Measurements from ENCODE around the gene OR6B2.

The OR6B2 gene

GRCh38 chr2:239991689-239992314 lies 38.4 kb downstream of the OR6B2 start:
- Histone ChIP-seq H3K14ac (ENCODE audit: low read length) (no peak overlapping the region), H3K27me3 (ENCODE audit: insufficient read depth, low read length) (no peaks in the 10 kb centered on the region), H3K79me2 (ENCODE audit: control insufficient read depth, insufficient read depth, low read length, poor library complexity) (no peaks in the 10 kb centered on the region), H3K4ac (ENCODE audit: low read depth, low read length) (no peak overlapping the region), H4K91ac (ENCODE audit: low read depth, low read length) (no peak overlapping the region), H2BK12ac (ENCODE audit: low read length) (no peak overlapping the region), H2BK5ac (ENCODE audit: low read depth, low read length, poor library complexity) (no peak overlapping the region), H2BK120ac (ENCODE audit: insufficient read depth, low read length, poor library complexity) (no peak overlapping the region), H4K8ac (ENCODE audit: low read depth, low read length) (no peak overlapping the region), H3K9me3 (ENCODE audit: insufficient read depth, low read depth, low read length) (no peaks in the 10 kb centered on the region), H4K12ac (ENCODE audit: low read depth, low read length) (no peak overlapping the region), H2AK5ac (ENCODE audit: low read length) (no peak overlapping the region), H3K79me1 (ENCODE audit: low read length) (no peaks in the 10 kb centered on the region), H3K18ac (ENCODE audit: low read length) (no peak overlapping the region), H3K27ac (ENCODE audit: low read depth, low read length) (no peak overlapping the region), H3K9ac (ENCODE audit: low read length) (no peak overlapping the region), H3K4me1 (ENCODE audit: control insufficient read depth in 1 of 2, insufficient read depth in 2 of 2, low read length in 2 of 2) (no peaks in the 10 kb centered on the region), H3K36me3 (ENCODE audit: control insufficient read depth in 1 of 2, insufficient read depth in 2 of 2, low read length in 2 of 2) (peaks cover 21 to 33% of the 10 kb centered on the region in 2 experiments), H3K4me3 (ENCODE audit: low read depth, low read length) (no peak overlapping the region), H2AFZ (ENCODE audit: insufficient read depth, low read length, poor library complexity) (no peak overlapping the region), H3K4me2 (ENCODE audit: low read length) (no peak overlapping the region), H3K23ac (ENCODE audit: low read length) (no peak overlapping the region)
- no CpG with 5 or more reads among the region's 3 CpGs for WGBS (ENCODE audit: extremely low coverage, insufficient coverage, insufficient read length)
- peak; percentile 14 to 77 for DNase-seq

GRCh38 chr2:239990966-239991365 lies 39.3 kb downstream of the OR6B2 start:
- H3K79me2 ChIP-seq (ENCODE audit: control insufficient read depth, insufficient read depth, low read length, poor library complexity): no peaks in the 10 kb centered on the region
- no peak overlapping the region for H3K27ac ChIP-seq (ENCODE audit: low read depth, low read length)

GRCh38 chr2:239985356-239985755 lies 44.9 kb downstream of the OR6B2 start:
- no peaks in the 10 kb centered on the region for H3K9me3 ChIP-seq (ENCODE audit: insufficient read depth, low read depth, low read length)
- no peak overlapping the region for H4K12ac ChIP-seq (ENCODE audit: low read depth, low read length)
- H3K4ac ChIP-seq (ENCODE audit: low read depth, low read length): no peak overlapping the region
- H3K4me3 ChIP-seq (ENCODE audit: low read depth, low read length): no peak overlapping the region
- no peak overlapping the region for H2BK120ac ChIP-seq (ENCODE audit: insufficient read depth, low read length, poor library complexity)
- no peak overlapping the region for H2AK5ac ChIP-seq (ENCODE audit: low read length)
- H3K14ac ChIP-seq (ENCODE audit: low read length): no peak overlapping the region
- H3K23ac ChIP-seq (ENCODE audit: low read length): no peak overlapping the region
- no peak overlapping the region for H3K18ac ChIP-seq (ENCODE audit: low read length)
- DNase-seq: no peak
- no peak overlapping the region for H3K4me2 ChIP-seq (ENCODE audit: low read length)
- H3K27me3 ChIP-seq (ENCODE audit: insufficient read depth, low read length): no peaks in the 10 kb centered on the region
- H2BK5ac ChIP-seq (ENCODE audit: low read depth, low read length, poor library complexity): no peak overlapping the region
- H3K79me2 ChIP-seq (ENCODE audit: control insufficient read depth, insufficient read depth, low read length, poor library complexity): no peaks in the 10 kb centered on the region
- no peak overlapping the region for H4K91ac ChIP-seq (ENCODE audit: low read depth, low read length)
- H4K8ac ChIP-seq (ENCODE audit: low read depth, low read length): no peak overlapping the region
- no peak overlapping the region for H3K27ac ChIP-seq (ENCODE audit: low read depth, low read length)
- no peak overlapping the region for H2BK12ac ChIP-seq (ENCODE audit: low read length)
- peaks cover 35 to 39% of the 10 kb centered on the region in 2 experiments for H3K36me3 ChIP-seq (ENCODE audit: control insufficient read depth in 1 of 2, insufficient read depth in 2 of 2, low read length in 2 of 2)
- H2AFZ ChIP-seq (ENCODE audit: insufficient read depth, low read length, poor library complexity): no peak overlapping the region
- no CpG with 5 or more reads among the region's 5 CpGs for WGBS (ENCODE audit: extremely low coverage, insufficient coverage, insufficient read length)
- no peak overlapping the region for H3K9ac ChIP-seq (ENCODE audit: low read length)
- no peaks in the 10 kb centered on the region for H3K79me1 ChIP-seq (ENCODE audit: low read length)
- H3K4me1 ChIP-seq (ENCODE audit: control insufficient read depth in 1 of 2, insufficient read depth in 2 of 2, low read length in 2 of 2): no peaks in the 10 kb centered on the region

More at GRCh38 chr2:239990966-239991365, 39.3 kb downstream of the OR6B2 start:
- no peak overlapping the region for H3K4me3 ChIP-seq (ENCODE audit: low read depth, low read length)
- no peak overlapping the region for H3K9ac ChIP-seq (ENCODE audit: low read length)
- H3K27me3 ChIP-seq (ENCODE audit: insufficient read depth, low read length): no peaks in the 10 kb centered on the region
- no peaks in the 10 kb centered on the region for H3K79me1 ChIP-seq (ENCODE audit: low read length)
- no peak for DNase-seq
- H4K91ac ChIP-seq (ENCODE audit: low read depth, low read length): no peak overlapping the region
- no peaks in the 10 kb centered on the region for H3K4me1 ChIP-seq (ENCODE audit: control insufficient read depth in 1 of 2, insufficient read depth in 2 of 2, low read length in 2 of 2)
- H4K8ac ChIP-seq (ENCODE audit: low read depth, low read length): no peak overlapping the region
- no peak overlapping the region for H2BK120ac ChIP-seq (ENCODE audit: insufficient read depth, low read length, poor library complexity)
- H3K9me3 ChIP-seq (ENCODE audit: insufficient read depth, low read depth, low read length): no peaks in the 10 kb centered on the region
- H3K4ac ChIP-seq (ENCODE audit: low read depth, low read length): no peak overlapping the region
- H3K18ac ChIP-seq (ENCODE audit: low read length): no peak overlapping the region
- no peak overlapping the region for H2AFZ ChIP-seq (ENCODE audit: insufficient read depth, low read length, poor library complexity)
- no peak overlapping the region for H2BK5ac ChIP-seq (ENCODE audit: low read depth, low read length, poor library complexity)
- no peak overlapping the region for H4K12ac ChIP-seq (ENCODE audit: low read depth, low read length)
- WGBS (ENCODE audit: extremely low coverage, insufficient coverage, insufficient read length): no CpG with 5 or more reads among the region's 14 CpGs
- no peak overlapping the region for H3K14ac ChIP-seq (ENCODE audit: low read length)
- no peak overlapping the region for H3K4me2 ChIP-seq (ENCODE audit: low read length)
- H3K36me3 ChIP-seq (ENCODE audit: control insufficient read depth in 1 of 2, insufficient read depth in 2 of 2, low read length in 2 of 2): peaks cover 23 to 37% of the 10 kb centered on the region in 2 experiments
- no peak overlapping the region for H3K23ac ChIP-seq (ENCODE audit: low read length)
- H2AK5ac ChIP-seq (ENCODE audit: low read length): no peak overlapping the region
- H2BK12ac ChIP-seq (ENCODE audit: low read length): no peak overlapping the region

GRCh38 chr2:239984421-239985194 lies 45.6 kb downstream of the OR6B2 start:
- Histone ChIP-seq H2BK5ac (ENCODE audit: low read depth, low read length, poor library complexity) (no peak overlapping the region), H3K4me3 (ENCODE audit: low read depth, low read length) (no peak overlapping the region), H2BK12ac (ENCODE audit: low read length) (no peak overlapping the region), H3K4me1 (ENCODE audit: control insufficient read depth in 1 of 2, insufficient read depth in 2 of 2, low read length in 2 of 2) (no peaks in the 10 kb centered on the region), H3K4ac (ENCODE audit: low read depth, low read length) (no peak overlapping the region), H2BK120ac (ENCODE audit: insufficient read depth, low read length, poor library complexity) (no peak overlapping the region), H3K9ac (ENCODE audit: low read length) (no peak overlapping the region), H2AK5ac (ENCODE audit: low read length) (no peak overlapping the region), H4K8ac (ENCODE audit: low read depth, low read length) (no peak overlapping the region), H3K79me1 (ENCODE audit: low read length) (no peaks in the 10 kb centered on the region), H3K36me3 (ENCODE audit: control insufficient read depth in 1 of 2, insufficient read depth in 2 of 2, low read length in 2 of 2) (peaks cover 35 to 39% of the 10 kb centered on the region in 2 experiments), H3K14ac (ENCODE audit: low read length) (no peak overlapping the region), H4K12ac (ENCODE audit: low read depth, low read length) (no peak overlapping the region), H4K91ac (ENCODE audit: low read depth, low read length) (no peak overlapping the region), H3K18ac (ENCODE audit: low read length) (no peak overlapping the region), H3K23ac (ENCODE audit: low read length) (no peak overlapping the region), H3K9me3 (ENCODE audit: insufficient read depth, low read depth, low read length) (no peaks in the 10 kb centered on the region), H3K27me3 (ENCODE audit: insufficient read depth, low read length) (no peaks in the 10 kb centered on the region), H2AFZ (ENCODE audit: insufficient read depth, low read length, poor library complexity) (no peak overlapping the region), H3K27ac (ENCODE audit: low read depth, low read length) (no peak overlapping the region), H3K4me2 (ENCODE audit: low read length) (no peak overlapping the region), H3K79me2 (ENCODE audit: control insufficient read depth, insufficient read depth, low read length, poor library complexity) (no peaks in the 10 kb centered on the region)
- 100% methylated on average over 1 of the region's 16 CpGs for WGBS (ENCODE audit: extremely low coverage, insufficient coverage, insufficient read length)
- DNase-seq: no peak

Measured in trophoblast cell (in vitro differentiated cells and primary cell).